GM18907 (cell line): ENCODE results near the gene LRRC75B.
"Not testable (repeated sequence)": the region's sequence is repeated elsewhere in the genome, so short reads cannot be mapped to it uniquely, and the experiment has no call there.

Experiments
- ATAC-seq: cut with Tn5 transposase; IDR thresholded peaks from one replicate; pipeline ENCODE4 v1.9.1; 2021; ENCODE audit warnings: mild to moderate bottlenecking, moderate library complexity; ENCODE audit not compliant: unreplicated experiment

Gene LRRC75B, protein sequence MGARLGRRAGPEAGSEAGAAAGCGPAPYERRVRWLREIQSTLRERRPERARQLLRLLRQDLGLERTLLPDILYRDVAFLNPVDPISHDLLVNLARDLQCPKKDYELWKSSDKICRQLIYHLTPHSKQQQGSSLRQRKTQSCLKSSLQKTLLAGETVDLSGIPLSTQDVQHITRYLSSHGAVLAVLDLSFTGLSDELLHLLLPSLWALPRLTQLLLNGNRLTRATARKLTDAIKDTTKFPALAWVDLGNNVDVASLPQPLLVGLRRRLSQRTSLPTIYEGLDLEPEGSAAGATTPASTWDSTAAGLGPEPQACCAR

DNA sequence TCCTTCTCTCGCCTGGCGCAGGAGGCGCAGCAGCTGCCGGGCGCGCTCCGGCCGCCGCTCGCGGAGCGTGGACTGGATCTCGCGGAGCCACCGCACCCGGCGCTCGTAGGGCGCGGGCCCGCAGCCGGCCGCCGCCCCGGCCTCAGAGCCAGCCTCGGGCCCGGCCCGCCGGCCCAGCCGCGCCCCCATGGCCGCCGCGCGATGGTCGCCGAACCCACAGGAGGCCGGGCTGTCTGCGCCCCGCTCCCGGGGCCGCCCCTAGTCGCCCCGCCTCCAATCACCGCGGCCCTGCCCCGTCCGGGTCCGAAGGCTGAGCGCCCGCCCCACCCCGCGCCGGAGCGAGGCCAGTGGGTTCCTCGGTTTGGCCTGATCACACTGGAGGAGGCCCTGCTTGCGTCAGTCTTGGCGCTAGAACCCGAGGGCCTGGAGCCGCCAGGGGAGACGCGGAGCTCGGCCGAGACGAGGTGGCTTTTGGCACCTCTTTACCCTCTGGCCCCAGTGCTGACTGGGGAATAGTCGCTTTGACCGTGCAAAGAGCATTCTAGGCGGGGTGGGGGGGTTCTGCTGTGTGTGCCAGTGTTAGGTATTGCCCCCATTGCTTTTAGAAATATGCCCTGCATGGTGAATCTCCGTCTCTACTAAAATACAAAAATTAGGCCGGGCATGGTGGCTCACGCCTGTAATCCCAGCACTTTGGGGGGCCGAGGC lies at the start of gene LRRC75B:
Gene LRRC75B (minus strand): TSS at position 223 of the 708 bp plus-strand sequence. CDS start 34 bp downstream, at position 189.
- peak; percentile 76 for ATAC-seq

DNA sequence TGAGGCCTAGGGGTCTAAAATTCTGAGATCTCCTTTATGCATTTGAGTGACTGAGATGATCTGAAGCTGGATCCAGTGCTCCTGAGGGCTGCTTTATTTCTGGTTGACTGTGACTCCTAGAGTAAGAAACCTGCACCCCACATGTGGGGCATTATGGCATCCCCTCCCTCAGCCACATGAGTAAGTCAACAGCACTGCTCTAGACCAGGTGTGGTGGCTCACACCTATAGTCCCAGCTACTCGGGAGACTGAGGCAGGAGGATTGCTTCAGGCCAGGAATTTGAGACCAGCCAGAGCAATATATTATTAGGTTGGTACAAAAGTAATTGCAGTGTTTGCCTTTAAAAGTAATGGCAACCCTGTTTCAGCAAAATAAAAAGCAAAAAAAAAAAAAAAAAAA lies 49.4 kb upstream of the LRRC75B start:
- not testable (repeated sequence) for ATAC-seq

DNA sequence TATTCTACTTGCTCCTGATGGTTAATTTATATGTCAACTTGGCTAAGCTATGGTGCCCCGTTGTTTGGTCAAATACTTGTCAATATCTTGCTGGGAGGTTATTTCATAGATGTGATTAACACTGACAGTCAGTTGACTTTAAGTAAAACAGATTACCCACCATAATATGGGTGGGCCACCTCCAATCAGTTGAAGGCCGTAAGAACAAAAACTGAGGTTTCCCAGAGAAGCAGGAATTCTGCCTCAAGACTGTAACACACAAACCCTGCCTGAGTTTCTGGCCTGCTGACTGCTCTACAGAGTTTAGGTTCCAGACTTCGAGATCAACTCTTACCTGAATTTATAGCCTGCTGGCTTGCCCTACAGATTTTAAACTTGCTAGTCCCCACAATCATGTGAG lies 43.6 kb upstream of the LRRC75B start:
- not testable (repeated sequence) for ATAC-seq

DNA sequence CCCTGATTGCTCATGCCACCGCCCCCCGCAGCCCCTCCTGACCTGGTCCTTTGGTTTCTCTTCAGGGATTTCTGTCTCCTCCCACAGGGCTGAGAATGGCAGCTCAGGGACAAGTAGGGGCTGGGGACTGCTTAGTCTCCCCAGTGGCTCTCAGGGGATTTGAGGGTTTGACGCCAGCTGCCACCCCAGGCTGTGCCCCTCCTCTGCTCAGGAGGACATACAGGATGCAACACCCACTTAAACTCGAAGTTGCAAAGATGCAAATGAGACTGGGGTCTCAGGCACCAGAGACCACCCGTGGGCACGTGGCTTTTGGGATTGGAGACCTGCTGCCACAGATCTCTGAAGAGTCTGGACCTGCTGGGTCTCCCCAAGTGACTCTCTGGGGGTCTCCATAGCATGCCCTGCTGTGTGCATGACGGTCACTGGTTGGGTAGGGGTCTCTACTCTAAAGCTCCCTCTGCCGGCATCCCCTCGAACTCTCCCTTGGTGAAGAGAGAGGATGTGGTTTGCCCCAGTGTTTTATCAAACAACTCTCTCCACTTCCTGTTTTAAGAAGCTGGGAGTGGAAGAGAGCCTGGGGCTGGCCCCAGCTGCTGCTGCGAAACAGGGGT lies 42.0 kb upstream of the LRRC75B start:
- not testable (repeated sequence) for ATAC-seq

DNA sequence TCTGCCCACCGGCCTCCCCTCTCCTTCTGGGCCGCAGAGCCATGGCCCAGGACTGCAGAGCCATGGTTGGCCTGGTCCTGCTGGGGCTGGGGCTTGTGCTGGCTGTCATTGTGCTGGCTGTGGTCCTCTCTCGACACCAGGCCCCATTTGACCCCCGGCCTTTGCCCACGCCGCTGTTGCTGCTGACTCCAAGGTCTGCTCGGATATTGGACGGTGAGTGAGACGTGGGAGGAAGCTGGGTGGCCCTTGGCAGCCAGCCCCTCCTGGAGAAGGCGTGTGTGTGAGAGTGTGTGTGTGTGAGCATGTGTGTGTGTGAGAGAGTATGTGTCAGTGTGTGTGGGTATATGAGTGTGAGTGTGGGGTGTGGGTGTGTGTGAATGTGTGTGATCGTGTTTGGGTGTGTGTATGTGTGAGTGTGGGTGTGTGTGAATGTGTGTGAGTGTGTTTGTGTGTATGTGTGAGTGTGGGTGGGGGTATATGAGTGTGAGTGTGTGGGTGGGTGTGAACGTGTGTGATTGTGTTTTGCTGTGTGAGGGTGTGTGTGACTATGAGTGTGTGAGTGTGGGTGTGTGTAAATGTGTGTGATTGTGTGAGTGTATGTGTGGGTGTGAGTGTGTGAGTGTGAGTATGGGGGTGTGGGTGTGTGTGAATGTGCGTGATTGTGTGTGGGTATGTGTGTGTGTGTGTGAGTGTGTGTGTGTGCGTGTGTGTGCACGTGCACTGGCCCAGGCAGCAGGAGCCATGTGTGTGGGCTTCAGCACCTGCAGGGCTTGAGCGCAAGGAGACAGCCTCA lies 40.6 kb upstream of the LRRC75B start:
- not testable (repeated sequence) for ATAC-seq

DNA sequence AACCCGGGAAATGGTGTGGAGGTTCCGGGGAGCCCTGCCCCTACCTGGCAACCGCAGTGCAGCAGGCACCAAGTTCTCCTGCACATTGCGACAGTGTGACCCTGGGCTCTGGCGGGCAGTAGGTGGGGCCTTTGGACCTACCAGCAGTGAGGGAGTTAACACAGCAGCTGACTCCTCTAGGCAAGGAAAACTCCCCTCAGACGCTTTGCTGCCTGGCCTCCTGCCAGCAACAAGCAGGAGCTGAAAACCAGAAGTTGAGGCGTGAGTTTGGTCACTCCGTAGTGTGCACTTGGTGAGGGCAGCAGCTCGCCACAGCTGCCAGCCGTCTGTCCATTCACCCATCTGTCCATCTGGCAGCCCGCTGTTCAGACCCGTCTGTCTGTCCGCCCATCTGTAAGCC lies 39.8 kb upstream of the LRRC75B start:
- ATAC-seq = not testable (repeated sequence)

DNA sequence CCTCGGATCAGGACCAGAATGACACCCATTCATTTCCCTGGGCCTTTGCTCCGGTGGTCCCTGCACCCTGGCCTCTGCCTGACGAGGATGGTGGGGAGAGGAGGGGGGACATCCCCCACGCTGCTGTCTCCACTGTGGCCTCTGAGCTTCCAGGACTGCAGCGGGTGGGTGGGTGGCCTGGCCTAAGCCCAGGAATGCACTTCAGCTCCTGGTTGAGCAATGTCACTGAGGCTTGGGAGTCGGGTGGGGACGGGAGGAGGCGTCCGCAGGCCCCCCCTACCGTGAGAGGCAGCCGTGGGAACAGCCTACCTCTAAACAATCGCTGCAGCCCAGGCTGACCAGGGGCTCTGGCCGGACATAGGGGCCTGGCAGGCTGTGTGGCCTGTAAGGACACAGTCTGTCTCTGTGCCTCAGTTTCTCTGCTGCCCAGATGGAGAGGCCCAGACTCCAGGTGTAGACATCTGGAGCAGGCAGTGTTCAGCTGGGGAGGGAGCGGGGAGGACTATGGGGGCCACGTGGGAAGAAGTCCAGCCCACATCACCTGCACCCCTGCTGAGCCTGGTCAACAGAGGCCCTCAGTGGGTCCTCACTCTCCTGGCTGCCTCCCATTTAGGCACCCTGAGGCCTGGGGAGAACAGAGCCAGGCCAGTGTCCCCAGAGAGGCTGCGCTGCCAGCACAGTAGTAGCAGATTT lies 38.7 kb upstream of the LRRC75B start:
- ATAC-seq = not testable (repeated sequence)

DNA sequence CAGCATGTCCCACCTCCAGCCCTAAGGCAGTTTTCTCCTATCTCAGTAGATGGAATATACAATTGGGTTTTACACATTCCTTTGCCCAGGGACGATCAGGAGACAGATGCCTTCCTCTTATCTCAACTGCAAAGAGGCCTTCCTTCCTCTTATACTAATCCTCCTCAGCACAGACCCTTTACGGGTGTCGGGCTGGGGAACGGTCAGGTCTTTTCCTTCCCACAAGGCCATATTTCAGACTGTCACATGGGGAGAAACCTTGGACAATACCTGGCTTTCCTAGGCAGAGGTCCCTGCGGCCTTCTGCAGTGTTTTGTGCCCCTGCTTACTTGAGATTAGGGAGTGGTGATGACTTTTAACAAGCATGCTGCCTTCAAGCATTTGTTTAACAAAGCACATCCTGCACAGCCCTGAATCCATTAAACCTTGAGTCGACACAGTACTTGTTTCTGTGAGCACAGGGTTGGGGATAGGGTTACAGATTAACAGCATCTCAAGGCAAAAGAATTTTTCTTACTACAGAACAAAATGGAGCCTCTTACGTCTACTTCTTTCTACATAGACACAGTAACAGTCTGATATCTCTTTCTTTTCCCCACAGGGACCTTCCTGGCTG lies 38.0 kb upstream of the LRRC75B start:
- not testable (repeated sequence) for ATAC-seq

DNA sequence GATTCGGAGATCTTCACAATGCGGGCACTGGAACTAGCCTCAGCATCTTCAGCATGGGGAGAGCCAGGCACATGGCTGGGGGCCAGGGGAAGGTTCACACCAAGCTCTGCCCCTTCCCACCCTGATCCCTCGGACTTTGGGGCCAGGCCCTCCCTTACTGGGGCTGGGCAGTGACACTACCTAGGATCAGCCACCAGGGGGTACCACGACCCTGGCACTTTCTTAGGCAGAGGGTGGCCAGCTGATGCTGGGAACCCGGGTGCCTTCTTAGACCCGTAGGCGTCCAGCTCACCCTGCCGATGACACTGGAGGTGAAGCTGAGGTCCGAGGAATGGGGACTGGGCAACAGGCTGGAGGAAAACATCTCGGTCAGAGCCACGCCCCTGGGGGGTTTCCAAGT lies 36.2 kb upstream of the LRRC75B start:
- ATAC-seq = not testable (repeated sequence)

DNA sequence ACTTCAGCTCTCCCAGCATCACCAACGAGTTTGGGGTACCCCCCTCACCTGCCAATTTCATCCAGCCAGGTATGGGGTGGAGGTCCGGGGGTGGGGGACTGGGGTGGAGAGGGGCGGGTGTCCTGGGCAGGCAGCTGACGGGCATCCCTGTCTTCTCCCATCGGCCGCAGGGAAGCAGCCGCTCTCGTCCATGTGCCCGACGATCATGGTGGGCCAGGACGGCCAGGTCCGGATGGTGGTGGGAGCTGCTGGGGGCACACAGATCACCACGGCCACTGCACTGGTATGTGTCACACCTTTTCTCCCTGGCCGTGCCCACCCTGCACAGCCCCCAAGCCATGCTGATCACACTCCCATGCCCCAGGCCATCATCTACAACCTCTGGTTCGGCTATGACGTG lies 35.0 kb upstream of the LRRC75B start:
- not testable (repeated sequence) for ATAC-seq

DNA sequence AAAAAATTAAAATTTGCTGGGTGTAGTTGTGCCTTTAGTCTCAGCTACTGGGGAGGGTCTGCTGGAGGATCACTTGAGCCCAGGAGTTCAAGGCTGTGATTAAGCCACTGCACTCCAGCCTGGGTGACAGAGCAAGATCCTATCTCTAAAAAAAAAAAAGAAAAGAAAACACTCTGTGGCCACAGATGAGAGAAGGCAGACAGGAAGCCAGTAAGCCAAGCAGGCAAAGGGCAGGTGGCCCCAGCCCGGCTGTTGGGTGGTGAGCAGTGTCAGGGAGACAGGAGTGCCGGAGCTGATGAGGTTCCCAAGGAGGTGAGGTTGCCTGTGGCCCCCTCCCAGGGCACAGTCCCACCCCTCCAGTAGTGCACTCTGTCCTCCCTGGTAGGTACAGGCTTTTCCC lies 29.7 kb upstream of the LRRC75B start:
- not testable (repeated sequence) for ATAC-seq

DNA sequence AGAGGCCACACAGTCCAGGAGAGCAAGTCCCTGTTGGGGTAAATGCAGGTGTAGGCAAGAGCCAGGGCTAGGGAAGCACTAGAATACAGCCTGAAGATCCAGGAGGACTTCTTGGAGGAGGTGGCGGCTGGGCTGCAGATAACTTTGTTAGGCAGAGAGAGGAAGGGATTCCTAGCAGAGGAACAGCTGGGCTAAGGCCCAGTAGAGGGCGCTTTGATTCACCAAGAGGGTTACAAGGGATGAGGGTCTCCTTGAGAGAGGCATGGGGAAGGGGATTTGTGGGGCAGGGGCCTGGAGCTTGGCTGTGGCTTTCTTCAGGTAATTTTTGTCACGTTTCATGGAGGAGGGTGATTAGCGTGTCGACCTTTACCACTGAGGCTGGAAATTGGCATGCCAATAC lies 28.4 kb upstream of the LRRC75B start:
- ATAC-seq = not testable (repeated sequence)

DNA sequence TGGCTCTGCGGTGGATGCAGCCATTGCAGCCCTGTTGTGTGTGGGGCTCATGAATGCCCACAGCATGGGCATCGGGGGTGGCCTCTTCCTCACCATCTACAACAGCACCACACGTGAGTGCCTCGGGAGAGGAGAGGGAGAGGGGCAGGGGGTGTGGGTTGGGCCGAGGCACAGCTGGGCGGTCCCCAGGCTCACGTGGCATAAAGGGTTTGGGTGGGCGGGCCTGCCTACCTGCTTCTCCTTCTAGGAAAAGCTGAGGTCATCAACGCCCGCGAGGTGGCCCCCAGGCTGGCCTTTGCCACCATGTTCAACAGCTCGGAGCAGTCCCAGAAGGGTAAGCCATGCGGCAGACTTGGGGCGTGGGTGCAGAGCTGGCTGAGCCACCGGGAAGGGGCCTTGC lies 21.9 kb upstream of the LRRC75B start:
- ATAC-seq = not testable (repeated sequence)

DNA sequence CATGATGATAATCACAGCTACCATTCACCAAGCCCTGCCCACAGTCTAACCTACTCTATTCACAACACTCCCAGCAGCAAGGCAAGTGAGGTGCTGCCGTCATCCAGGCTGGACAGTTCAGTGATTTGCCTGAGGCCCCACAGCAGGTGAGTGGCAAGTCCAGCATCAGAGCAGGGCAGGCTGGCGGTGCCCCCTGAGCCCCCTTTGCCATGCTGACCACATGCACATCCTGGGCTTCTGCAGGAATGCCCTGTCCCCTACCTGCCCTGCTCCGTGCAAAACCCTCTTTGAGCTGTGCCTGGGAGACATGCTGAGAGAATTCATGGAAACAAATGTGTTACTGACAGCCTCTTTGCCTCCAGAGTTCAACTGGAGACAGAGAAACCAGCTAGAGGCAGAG lies 17.0 kb upstream of the LRRC75B start:
- not testable (repeated sequence) for ATAC-seq

DNA sequence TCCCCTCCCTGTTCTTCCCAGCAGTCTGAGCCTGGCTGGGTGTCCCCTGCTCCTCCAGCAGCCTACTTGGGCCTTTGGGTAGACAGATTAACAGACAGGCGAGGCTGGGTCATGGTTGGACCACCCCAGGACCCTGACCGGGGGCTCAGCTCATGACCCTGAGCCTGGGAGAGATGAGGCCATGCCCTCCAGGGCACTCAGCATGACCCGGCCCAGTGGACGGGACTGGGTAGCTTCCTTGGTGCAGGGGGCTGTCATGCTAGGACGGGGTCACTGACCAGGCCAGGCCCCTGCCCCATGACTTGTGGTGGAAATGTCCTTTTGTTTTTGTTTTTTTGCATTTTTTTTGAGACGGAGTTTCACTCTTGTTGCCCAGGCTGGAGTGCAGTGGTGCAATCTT lies 15.5 kb upstream of the LRRC75B start:
- not testable (repeated sequence) for ATAC-seq

DNA sequence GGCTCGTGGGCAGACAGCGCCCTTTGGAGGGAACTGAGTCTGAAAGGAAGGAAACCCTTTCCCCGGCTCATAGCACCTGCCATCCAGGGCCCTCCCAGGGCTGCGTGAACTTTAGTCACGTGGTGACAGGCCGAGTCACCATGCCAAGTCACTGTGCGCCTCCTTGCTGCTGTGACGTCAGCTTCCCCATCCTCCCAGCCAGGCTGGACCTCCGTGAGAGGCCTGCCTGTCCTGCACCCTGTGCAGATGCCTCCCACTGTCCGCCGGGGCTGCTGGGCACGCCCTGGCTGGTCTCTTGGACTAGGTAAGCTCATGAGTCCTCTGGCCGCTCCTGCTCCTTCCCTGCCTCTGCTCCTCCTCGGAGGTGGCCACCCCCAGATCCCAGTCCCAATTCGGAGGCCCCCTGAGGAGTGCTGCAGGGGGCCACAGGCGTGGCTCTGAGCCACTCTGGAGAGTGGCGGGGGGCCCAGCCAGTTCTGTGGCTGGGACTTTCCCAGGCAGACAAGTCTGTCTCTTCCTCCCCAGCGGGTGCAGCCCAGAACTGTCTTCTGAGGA lies 14.6 kb upstream of the LRRC75B start:
- peak; percentile 42 for ATAC-seq

DNA sequence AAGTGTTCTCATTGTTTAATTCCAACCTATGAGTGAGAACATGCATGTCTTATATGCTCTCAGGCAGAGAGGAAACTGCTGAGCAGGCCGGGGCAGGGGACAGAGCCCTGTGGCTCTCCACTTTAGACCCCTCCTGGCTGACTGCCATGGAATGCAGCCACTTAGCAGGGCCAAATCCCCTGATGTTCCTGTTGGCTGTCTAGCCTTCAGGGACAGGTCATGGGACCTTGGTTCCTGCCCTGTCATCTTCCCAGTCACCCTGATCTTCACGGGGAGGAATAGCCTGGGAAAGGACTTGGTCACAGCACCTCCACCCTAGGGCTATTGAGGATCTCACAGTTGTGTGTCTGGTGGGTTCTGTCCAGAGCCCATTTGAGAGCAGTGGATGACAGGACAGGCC lies 13.5 kb upstream of the LRRC75B start:
- ATAC-seq = not testable (repeated sequence)

DNA sequence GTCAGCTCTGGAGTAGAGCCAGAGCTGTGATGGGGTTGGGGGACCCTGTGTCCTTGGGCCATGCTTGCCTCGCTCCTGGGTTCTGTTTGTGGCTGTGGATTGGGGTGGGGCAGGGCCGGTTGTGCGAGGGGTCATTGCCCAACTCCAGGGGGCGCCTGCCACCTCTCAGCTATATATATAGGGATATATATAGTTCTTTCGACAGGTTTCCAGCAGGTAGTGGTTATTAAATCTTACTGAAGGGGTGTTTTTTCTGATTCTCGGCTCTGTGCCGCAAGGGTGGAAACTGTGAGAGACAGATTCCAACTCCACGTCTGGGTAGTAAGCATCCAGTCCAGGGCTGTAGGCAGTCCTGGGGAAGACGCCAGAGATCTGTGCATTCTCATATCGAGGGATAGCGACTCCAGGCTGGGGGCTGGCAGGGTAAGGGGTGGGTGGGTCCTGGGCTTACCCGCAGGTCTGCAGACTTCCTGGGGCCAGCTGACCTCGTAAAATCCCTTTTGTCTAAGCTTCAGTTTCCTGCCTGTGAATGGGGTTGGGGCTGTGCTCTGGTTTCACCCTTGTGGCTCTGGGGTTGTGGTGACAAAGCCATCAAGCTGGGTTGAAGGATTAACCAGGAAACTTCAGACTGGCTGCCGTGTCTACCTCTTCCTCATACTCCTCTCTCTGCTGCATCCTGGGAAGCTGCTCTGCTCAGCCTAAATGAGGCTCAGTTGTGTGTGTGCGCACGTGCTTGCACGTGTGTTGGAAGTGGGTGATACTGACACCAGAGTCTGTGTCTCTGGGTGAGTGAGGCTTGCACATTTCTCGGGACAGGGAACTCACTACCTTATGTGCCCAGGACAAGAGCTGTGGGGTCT lies 11.1 kb upstream of the LRRC75B start:
- ATAC-seq = peak; percentile 50
